NCI-H82 (cell line): ENCODE data around the gene KCNN2.

Experiments
- DNase-seq: peaks from one replicate; lab custom pipeline; 2025; lab: John Stamatoyannopoulos, UW

The KCNN2 gene

DNA sequence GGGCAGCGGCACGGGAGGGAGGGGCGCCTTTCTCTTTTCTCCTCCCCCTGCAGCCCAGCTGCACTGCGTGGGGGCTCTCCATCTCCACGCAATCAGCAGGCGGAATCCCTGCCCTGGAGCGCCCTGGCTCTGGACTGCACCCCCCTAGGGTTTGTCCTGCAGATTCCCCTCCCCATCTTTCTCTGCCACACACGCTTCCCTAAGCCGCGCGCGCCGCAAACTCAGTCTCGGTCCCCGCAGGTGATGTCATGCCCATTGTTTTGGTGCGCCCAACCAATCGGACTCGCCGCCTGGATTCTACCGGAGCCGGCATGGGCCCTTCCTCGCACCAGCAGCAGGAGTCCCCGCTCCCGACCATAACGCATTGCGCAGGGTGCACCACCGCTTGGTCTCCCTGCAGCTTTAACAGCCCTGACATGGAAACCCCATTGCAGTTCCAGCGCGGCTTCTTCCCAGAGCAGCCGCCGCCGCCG lies at the start of gene KCNN2:
Gene KCNN2 (plus strand): TSS at position 347 of the 473 bp plus-strand sequence. CDS start 70 bp downstream, at position 417.
- peak; percentile 80 for DNase-seq

DNA sequence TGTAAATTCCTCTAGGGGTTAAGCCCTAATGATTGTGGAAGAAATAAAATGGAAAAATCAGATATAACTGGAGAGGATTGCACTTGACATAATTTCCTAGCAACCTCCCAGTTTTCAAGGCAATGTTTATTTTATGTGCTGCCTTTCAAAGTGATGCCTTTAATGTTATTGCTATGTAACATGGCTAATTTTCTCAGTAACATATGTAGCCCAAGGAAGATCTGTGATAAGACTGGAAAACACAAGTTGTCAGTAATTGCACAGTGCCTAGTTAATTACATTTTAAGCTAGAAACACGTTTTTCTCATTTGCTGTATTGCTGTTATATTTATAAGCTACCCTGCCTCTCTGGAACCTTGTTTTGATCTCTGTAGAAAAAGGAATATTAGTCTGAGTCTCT lies 49.2 kb upstream of the KCNN2 start:
- no peak for DNase-seq

DNA sequence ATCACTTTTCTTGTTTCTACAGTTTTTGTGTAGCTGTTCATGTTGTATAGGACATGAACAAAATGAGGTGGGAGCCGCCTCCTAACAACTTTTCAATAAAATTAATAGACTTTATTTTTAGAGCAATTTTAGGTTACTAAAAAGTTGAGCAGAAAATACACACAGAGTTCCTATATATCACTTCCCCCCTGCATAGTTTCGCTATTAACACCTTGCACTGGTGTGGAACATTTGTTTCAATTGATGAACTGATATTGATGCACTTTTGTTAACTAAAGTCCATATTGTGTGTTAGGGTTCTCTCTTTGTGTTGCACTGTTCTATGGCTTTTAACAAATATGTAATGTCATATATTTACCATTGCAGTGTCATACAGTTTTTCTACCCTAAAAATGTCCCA lies 47.8 kb upstream of the KCNN2 start:
- DNase-seq, result no peak

DNA sequence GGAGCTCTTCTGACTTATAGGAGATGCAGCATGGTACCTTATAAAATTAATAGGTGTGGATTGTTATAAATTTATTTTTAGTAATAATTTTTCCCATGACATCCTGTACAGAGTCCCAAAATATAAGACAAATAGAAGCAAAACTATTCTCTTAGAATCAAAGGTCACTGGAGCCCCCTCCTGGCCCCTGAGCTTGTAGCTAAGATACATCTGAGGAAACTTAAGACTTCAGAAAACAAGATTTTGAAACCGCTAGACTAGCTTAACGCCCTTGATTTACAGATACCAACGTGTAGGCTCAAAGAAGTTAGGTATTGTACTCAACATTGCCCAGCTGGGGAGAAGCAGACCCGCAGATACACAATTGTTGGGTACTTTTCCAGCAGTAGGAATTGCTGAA lies 45.7 kb upstream of the KCNN2 start:
- no peak for DNase-seq

DNA sequence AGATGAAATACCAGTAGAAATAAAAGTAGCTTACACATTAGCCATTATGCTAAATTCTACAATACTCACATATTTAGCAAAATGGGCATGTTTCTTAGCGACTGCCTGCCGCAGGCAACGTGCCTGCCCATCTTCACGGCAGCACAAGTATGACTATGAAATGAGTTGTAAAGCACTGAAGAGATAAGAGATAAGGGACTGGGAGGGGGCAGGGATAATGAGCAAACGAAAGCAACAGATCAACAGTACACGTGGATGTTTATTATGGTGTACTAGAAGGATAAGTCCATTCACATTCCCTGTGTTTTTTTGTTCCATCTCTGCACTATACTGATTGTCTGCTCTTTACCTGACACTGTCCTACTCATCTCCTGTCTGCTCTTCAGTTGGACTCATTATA lies 44.1 kb upstream of the KCNN2 start:
- no peak for DNase-seq

DNA sequence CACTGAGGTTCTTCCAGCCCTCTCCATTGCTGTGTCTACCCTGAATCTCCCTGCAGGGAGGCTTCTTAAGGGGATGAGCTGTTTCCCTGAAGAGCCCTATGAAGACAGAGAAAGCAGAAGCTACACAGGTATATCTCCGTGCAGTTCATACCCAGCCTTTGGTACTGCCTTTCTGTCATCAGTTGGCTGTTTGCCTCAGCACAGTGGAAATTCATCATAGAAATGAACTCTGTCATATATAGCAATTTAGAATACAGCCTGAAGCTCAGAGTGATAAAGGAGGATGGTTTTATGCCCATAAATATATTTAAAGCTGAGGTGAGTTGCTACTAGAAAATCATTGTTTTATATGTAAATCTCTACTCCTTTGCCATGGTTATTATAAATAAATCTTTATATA lies 42.6 kb upstream of the KCNN2 start:
- DNase-seq, result no peak

DNA sequence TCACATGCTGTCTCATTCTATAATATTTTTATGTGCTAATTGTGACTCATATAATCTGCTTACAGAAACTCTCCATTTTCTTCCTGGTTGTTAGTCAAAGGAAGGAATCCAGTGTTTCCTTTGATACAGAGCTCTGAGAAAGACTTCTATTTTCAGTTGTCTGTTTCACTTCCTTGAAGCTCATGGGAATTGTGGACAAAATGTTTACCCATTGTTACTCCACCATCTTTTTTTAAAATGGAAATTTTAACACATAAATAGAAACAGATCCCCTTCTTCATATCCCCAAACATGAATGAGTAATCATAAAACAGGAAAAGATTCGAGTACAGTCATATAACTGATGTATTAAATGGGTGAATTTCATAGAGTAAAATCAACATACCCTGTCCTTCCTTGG lies 42.0 kb upstream of the KCNN2 start:
- no peak for DNase-seq

DNA sequence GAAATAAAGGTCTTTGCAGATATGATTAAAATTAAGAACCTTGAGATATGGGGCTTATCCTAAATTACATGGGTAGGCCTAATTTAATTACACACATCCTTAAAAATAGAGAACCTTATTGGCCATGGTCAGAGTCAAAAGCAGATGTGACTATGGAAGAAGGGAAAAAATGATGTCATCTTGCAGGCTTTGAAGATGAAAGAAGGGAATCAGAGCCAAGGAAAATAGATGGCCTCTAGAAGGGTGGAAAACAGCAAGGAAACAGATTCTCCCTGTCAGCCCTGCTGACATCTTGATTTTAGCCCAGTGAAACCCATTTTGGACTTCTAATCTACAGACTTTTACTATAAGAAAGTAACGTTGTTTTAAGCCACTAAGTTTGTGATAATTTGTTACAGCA lies 37.6 kb upstream of the KCNN2 start:
- no peak for DNase-seq

DNA sequence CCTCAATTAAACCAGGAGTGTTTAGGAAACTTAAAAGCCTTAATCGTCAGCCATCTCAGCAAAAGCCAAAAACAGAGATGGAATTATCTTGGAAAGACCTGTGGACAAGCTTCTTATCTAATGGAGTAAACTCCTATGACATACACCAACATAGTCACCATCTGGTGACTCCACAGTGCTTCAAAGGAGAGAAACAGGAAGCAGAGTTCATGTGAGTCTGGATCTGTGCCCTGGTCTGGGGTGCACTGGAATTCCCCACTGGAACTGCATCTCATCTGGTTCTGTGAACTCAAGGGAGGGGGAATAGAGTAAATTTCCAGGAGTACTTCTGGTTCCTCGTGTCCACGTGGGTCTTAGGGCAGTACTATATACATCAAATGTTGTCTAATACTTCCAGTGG lies 36.3 kb upstream of the KCNN2 start:
- peak; percentile 35 for DNase-seq

DNA sequence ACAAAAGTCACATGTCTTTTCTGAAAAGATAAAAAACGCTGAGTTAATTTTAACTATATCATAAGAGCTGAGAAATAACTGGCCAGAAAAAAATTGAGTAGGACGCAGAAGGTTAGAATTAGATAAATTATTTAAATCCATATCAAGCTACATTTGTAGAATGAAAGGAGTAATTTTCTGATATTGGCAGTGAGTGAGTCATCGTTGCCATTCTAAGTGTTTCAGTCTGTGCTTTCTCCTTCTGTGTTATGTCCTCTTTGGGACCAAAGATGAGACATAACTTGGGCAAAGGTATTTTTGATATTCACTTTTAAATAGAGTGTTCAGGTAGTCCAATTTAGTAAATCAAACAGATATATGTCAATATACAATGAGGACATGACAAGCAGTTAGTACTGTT lies 34.4 kb upstream of the KCNN2 start:
- no peak for DNase-seq

DNA sequence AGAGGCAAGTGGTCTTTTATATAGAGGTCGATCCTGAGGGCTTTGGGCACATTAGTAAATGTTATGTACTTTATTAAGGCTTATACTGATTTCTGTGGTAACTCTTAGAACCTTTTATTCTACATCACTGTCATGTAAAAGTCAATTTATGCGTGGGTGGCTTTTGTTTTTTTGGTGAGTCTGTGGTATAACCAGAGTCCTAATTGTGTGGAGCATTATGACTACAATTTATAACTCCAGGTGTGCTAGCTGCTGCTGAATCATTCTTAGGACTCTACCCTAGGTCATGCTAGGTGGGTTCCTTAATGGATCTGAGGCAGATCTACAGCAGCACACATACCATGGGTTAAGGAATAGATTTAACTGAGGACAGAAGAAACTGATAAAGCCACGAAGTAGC lies 33.9 kb upstream of the KCNN2 start:
- DNase-seq, result no peak

DNA sequence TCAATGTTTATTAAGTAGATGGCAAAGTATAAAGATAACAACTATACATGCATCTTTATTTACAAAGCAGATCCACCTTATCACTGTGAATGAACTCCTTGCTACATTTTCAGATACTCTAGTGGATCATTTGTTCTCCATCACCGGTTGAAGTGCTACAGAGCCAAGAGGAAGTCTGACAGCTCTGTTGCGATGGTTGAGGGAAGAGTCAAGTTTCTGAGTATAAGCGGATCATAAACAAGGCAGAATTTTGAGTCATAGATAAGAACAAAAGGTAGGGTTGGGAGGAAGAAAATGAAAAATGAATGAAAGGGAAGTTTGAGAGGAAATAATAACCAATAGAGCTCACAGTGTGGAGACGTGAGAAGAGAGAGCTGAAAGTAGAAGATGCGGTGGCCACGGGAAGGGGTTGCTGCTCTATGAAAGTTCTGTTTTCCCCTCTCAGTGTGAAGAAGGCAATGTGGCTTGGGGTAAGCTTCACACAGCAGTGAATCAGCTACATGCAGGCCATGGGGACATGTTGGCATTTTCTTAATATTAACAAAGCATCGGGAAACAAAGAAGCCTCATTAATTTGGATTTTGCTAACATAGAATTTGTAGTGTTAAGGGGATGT lies 30.8 kb upstream of the KCNN2 start:
- no peak for DNase-seq

DNA sequence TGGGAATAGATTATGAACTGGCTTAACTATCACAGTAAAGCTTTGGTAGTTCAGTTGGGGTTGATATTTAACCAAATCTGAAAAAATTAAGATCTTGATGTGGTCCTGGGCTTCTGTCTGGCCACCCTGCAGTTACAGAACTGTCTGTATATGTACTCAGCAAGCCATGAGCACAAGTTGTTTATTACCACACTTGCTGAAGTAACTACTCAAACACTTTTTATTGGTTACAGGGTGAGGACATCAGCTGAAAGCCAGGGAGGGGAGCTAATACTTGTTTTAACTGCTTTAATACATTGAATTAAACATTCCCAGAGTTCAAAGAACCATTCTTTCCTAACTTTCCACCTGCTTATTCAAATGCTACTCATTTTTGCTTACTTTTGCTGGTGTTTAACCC lies 29.4 kb upstream of the KCNN2 start:
- no peak for DNase-seq

DNA sequence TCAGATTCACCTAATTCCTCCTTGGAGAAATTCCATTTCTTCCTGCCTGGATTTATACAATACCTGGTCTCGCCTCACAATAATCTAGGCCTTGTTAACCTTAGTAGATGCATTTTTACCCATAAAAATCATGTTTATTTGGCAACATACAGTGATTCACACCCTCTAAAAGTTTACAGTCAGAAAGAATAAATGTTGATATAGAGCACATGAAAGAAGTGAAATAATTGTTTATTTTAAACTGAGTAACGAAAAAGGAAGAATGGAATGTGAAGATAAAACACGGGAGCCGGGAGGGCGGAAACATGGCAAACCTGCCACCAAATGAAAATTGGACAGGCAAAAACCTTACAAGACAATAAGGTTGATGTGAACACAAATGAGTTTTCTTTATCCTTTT lies 28.9 kb upstream of the KCNN2 start:
- no peak for DNase-seq

DNA sequence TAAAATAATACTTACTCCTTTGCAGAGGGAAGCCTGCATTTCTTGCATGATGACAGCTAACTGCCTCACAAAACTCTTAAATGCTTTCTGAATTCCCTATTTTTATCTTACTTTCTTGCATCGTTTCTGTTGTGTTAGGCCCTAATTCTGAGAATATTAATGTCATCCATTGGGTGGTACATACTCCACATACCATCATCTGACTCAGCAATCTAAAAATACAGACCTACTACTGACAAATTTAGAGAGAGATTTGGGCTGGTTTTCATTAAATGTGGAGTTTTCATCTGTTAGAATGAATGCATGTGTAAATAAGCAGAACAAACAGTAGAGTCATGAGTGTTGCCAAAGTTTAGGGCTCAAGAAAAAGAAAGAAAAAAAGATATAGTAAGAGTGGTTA lies 26.5 kb upstream of the KCNN2 start:
- no peak for DNase-seq

DNA sequence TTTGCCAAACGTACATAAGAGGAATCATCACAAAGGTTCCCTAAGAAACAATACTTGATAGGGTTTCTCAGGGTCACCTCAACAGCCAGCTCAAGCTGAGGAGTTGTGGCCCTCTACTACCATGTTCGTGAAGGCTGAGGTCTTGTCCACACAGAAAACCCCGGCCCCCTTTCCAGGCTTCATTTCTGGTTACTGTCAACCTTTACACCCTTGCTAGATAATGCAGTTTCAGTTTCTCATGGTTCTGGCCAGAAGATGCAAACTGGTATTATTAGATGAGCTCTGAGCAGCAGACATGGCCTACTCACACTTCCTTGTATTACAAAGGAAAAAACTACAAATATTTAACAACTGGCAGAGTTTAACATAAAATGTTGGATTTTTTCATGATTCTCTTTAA lies 22.8 kb upstream of the KCNN2 start:
- no peak for DNase-seq

DNA sequence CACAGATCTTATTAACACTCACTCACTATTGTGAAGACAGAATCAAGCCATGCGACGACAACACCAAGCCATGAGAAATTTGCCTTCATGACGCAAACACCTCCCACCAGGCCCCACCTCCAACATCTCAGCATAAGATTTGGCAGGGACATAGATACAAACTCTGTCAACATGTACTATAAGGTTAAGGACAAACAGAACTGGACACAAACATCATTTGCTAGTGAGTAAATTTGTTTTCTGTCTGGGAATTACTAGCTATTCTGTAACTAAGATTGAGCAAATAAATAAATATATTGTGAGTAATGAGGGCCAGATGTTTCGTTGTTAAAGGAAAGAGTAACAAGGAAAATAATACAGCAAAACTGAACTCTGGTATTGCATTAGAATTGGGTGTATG lies 15.7 kb upstream of the KCNN2 start:
- DNase-seq, result no peak

DNA sequence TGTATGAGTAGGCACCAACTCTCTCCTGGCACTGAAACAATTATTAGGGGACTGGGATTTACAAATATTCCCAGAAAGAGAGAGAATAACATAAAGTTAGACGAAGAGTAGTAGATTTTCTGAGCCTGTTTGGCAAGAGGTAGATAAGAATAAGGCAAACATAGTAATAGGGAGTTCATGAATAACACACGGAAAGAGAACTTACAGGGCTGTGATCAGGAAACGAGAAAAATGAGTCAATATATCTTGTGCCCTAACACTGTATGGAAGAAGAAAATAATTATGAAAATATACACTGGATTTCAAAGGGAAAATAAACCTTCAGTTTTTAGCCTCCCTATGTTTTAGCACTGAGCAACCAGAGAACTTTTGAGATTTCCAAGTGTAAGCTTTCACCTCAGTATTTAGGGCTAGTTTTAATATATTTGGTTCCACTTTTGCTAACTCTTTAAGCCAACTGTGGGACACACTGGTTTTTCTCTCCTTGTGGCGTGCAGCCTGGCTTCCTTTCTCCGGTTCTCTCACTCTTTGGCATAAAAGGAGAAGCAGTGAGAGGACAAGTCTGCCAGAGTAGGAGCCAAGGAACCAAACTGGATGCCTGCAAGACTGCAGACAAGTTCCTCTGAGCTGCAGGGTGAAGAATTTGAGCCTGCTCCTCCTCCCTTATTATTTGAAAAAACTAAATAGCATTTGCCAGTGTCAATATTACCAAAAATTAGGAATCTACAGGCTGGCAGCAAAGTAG lies 6.6 kb upstream of the KCNN2 start:
- no peak for DNase-seq

DNA sequence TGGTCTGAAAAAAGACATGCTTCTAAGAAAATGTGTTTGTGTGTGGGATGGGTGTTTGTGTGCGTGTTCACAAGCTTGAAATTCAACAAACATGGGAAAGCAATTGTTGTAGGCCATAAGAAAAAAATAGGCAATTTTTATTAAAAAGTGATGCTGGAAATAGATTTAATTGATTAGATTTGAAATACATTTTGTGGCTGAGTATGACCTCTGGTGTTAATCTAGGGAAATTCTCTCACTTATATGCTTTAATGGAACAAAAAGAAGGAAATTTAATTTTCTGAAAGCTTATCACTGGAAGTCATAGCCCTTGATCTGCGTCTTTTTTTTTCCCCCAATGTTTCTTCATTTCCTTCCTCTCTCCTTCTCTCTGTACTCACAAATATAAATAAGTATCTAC lies 3.5 kb upstream of the KCNN2 start:
- DNase-seq, result no peak

DNA sequence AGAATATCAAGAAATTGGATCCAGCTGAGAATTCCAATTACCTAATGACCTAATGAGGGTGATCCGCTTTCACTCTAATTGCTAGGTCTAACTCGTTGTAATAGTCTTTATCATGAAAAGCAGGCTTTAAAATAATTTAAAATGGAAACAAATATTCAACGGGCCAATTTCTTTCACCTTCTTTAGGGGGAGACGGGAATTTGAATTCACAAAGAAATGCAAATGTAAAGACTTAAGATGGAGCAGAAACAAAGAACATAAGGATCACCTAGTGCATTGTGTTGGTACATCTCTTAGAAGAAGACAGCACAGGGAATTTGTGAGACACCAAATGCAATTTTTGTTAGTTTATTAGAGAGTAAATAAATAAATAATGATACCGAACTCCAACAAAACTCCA lies 1.5 kb upstream of the KCNN2 start:
- peak; percentile 15 for DNase-seq

DNA sequence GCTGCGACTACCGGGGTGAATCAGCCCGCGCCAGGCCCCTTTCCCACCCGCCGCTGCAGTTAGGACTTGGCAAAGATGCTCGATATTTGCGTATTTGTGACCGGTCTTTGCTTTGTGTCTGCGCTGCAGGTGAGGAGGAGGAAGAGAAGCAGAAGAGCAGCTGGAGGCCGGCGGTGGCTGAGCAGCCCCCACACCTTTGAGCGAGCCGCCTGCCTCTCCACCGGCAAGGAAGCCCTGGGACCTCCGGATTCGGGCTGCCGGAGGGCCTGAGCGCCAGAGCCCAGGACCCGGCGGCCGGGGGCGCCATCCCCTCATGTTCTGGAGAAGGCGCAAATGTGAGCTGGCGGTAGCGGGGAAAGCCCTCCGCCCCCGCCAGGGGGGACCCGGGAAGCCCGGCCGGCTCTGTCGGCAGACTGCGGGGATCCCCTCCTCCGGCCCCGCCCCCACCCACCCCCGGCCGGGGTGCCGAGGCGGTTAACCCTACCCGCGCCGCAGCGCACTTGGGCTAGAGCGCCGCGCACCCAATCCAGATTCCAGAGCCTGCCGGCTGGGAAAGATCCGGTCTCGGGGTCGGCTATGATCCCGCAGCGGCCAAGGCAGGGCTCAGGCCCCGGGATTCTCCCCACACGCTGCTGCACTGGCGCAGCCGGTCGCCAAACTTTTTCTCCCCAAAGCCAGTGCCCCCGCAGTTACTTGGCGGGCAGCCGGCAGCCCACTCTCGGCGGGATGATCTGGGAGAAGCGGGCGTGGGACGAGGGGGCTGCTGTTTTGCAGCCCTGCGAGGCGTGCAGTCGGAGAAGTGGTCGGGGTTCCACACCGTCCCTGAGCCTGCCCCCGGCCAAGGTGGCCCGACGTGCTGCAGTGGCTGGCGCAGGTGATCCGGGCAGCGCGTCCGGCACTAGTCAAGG lies 800 bp upstream of the KCNN2 start:
- peak; percentile 43 for DNase-seq

DNA sequence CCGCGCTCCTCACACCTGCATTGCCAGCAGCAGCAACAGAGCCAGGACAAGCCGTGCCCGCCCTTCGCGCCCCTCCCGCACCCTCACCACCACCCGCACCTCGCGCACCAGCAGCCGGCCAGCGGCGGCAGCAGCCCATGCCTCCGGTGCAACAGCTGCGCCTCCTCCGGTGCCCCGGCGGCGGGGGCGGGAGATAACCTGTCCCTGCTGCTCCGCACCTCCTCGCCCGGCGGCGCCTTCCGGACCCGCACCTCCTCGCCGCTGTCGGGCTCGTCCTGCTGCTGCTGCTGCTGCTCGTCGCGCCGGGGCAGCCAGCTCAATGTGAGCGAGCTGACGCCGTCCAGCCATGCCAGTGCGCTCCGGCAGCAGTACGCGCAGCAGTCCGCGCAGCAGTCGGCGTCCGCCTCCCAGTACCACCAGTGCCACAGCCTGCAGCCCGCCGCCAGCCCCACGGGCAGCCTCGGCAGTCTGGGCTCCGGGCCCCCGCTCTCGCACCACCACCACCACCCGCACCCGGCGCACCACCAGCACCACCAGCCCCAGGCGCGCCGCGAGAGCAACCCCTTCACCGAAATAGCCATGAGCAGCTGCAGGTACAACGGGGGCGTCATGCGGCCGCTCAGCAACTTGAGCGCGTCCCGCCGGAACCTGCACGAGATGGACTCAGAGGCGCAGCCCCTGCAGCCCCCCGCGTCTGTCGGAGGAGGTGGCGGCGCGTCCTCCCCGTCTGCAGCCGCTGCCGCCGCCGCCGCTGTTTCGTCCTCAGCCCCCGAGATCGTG lies 517 bp downstream of the KCNN2 start:
- peak; percentile 53 for DNase-seq
